Ishikawa (cell line): ENCODE data around the gene ACVR1B.

Experiments used
- CEBPB ChIP-seq: IDR thresholded peaks from 2 replicates; pipeline ENCODE4 v1.6.1; 2012
- CREB1 ChIP-seq: IDR thresholded peaks from 2 replicates; pipeline ENCODE4 v1.6.1; 2012; ENCODE audit warnings: low read depth
- EGR1 ChIP-seq: IDR thresholded peaks from 2 replicates; pipeline ENCODE4 v1.6.1; 2012
- EP300 ChIP-seq: IDR thresholded peaks from 2 replicates; pipeline ENCODE4 v1.6.1; 2012; ENCODE audit warnings: borderline replicate concordance
- FOXM1 ChIP-seq: IDR thresholded peaks from 2 replicates; pipeline ENCODE4 v1.6.1; 2012; ENCODE audit warnings: low read depth, borderline replicate concordance
- MAX ChIP-seq: IDR thresholded peaks from 2 replicates; pipeline ENCODE4 v1.6.1; 2012
- NFIC ChIP-seq: IDR thresholded peaks from 2 replicates; pipeline ENCODE4 v1.6.1; 2012
- RAD21 ChIP-seq: IDR thresholded peaks from 2 replicates; pipeline ENCODE4 v1.6.1; 2012; ENCODE audit warnings: low read depth
- REST ChIP-seq: IDR thresholded peaks from 2 replicates; pipeline ENCODE4 v1.6.1; 2012; ENCODE audit warnings: low read depth, mild to moderate bottlenecking
- TAF1 ChIP-seq: IDR thresholded peaks from 2 replicates; pipeline ENCODE4 v1.6.1; 2012; ENCODE audit warnings: low read depth, mild to moderate bottlenecking
- TCF12 ChIP-seq: IDR thresholded peaks from 2 replicates; pipeline ENCODE4 v1.6.1; 2012; ENCODE audit warnings: low read depth
- TEAD4 ChIP-seq: IDR thresholded peaks from 2 replicates; pipeline ENCODE4 v1.6.1; 2012
- USF1 ChIP-seq: IDR thresholded peaks from 2 replicates; pipeline ENCODE4 v1.6.1; 2012
- YY1 ChIP-seq: IDR thresholded peaks from 2 replicates; pipeline ENCODE4 v1.6.1; 2012; ENCODE audit warnings: low read depth
- ZBTB7A ChIP-seq: IDR thresholded peaks from 2 replicates; pipeline ENCODE4 v1.6.1; 2012; ENCODE audit warnings: low read depth

The ACVR1B gene

GRCh38 chr12:51953089-51953488 is 1.6 kb downstream of the ACVR1B start:
- TF ChIP-seq TCF12, result no peak
- no peak for TF ChIP-seq CREB1
- no peak for TF ChIP-seq CEBPB

- TF ChIP-seq TCF12, result no peak
- no peak for TF ChIP-seq ZBTB7A
- TF ChIP-seq FOXM1, result no peak
- no peak for TF ChIP-seq RAD21
- no peak for TF ChIP-seq TAF1
- TF ChIP-seq CEBPB, result no peak
- TF ChIP-seq EP300, result no peak
- TF ChIP-seq NFIC, result no peak
- no peak for TF ChIP-seq TEAD4
- TF ChIP-seq EGR1, result no peak
- TF ChIP-seq USF1, result no peak
- TF ChIP-seq CREB1, result no peak
- no peak for TF ChIP-seq MAX
- no peak for TF ChIP-seq YY1
- TF ChIP-seq REST, result no peak
These were observed 2.4 kb downstream of the ACVR1B start for GRCh38 chr12:51953864-51954263.

GRCh38 chr12:51954561-51955361 is 3.3 kb downstream of the ACVR1B start:
- 0 out of 2 replicates have a peak, but pooled peaks have one; percentile 11 for TF ChIP-seq NFIC
- no peak for TF ChIP-seq EGR1
- TF ChIP-seq CEBPB, result peak; percentile 96
- no peak for TF ChIP-seq RAD21

- no peak for TF ChIP-seq EP300
- no peak for TF ChIP-seq YY1
- no peak for TF ChIP-seq EGR1
- TF ChIP-seq MAX, result no peak
- no peak for TF ChIP-seq RAD21
- TF ChIP-seq TAF1, result no peak
- no peak for TF ChIP-seq CEBPB
- TF ChIP-seq TCF12, result no peak
- TF ChIP-seq ZBTB7A, result no peak
- no peak for TF ChIP-seq FOXM1
- TF ChIP-seq TEAD4, result no peak
- no peak for TF ChIP-seq REST
- no peak for TF ChIP-seq CREB1
- no peak for TF ChIP-seq NFIC
- no peak for TF ChIP-seq USF1
These were observed 4.2 kb downstream of the ACVR1B start for GRCh38 chr12:51955702-51956101.

- TF ChIP-seq TAF1 (no peak), TEAD4 (no peak), RAD21 (no peak), CEBPB (no peak), YY1 (no peak), EP300 (no peak)
These were observed 7.0 kb downstream of the ACVR1B start for GRCh38 chr12:51958542-51958941.

GRCh38 chr12:51959211-51959610 is 7.7 kb downstream of the ACVR1B start:
- TF ChIP-seq EGR1 (no peak), FOXM1 (no peak), YY1 (no peak), NFIC (no peak)

- TF ChIP-seq REST (no peak), TCF12 (no peak), CREB1 (no peak), NFIC (no peak), CEBPB (no peak), RAD21 (no peak)
These were observed 8.4 kb downstream of the ACVR1B start for GRCh38 chr12:51959921-51960320.
